Upper lobe of left lung (tissue), 4 donors: ENCODE results near the gene CYP2W1.

Experiments used
- CTCF ChIP-seq, 6 experiments: fragments of 450-650 bp in 4 of 6; fragments of 200-600 bp in 2 of 6; sonication (generic) in 2 of 6; IDR thresholded peaks; one replicate each; pipeline ENCODE4 v1.5.1; 2016 to 2019; ENCODE audit warnings: antibody characterized with exemption in 6 of 6
- EP300 ChIP-seq, 4 donors: sonication (generic); formaldehyde crosslinking; IDR thresholded peaks; one replicate each; pipeline ENCODE4 v1.5.1; 2017; ENCODE audit warnings: antibody characterized with exemption in 4 of 4, control low read depth in 2 of 4
- POLR2A ChIP-seq, 4 donors: fragments of 450-650 bp; IDR thresholded peaks; one replicate each; pipeline ENCODE4 v1.5.1; 2016 to 2017; ENCODE audit warnings: antibody characterized with exemption in 4 of 4, mild to moderate bottlenecking in 2 of 4
- POLR2AphosphoS5 ChIP-seq, 2 donors: sonication (generic); formaldehyde crosslinking; IDR thresholded peaks; one replicate each; pipeline ENCODE4 v1.5.1; 2017; ENCODE audit warnings: antibody characterized with exemption in 2 of 2

GRCh38 chr7:960269-960871 lies 22.6 kb upstream of the CYP2W1 start:
- no peak for TF ChIP-seq EP300 (IDR thresholded peaks at IDR 0.05)
- TF ChIP-seq CTCF (IDR thresholded peaks at IDR 0.05): no peak
- TF ChIP-seq POLR2A (IDR thresholded peaks at IDR 0.05): no peak
- TF ChIP-seq POLR2AphosphoS5 (IDR thresholded peaks at IDR 0.05): no peak
